Sigmoid colon (tissue), 7 donors: ENCODE data around the gene ACR. TPM values are rescaled to one million over a fixed set of nuclear protein-coding genes. Genes with fewer than 3 reads are reported as not detected.

Experiments used
- DNase-seq: peaks from one replicate; pipeline ENCODE4 v3.0.0-alpha.2; 2019
- H3K27ac ChIP-seq, 4 donors: fragments of 200-600 bp; sonication (generic); one replicate each; pipeline ENCODE4 v1.5.1; 2016 to 2019; ENCODE audit warnings: mild to moderate bottlenecking in 1 of 4
- H3K27me3 ChIP-seq, 3 donors: fragments of 200-600 bp; sonication (generic); one replicate each; pipeline ENCODE4 v1.5.1; 2019; ENCODE audit warnings: mild to moderate bottlenecking in 1 of 3
- H3K36me3 ChIP-seq, 4 donors: fragments of 200-600 bp; sonication (generic); one replicate each; pipeline ENCODE4 v1.5.1; 2016 to 2019
- H3K4me1 ChIP-seq, 4 donors: fragments of 200-600 bp; sonication (generic); one replicate each; pipeline ENCODE4 v1.5.1; 2017 to 2019
- H3K4me3 ChIP-seq, 4 donors: fragments of 200-600 bp; sonication (generic); one replicate each; pipeline ENCODE4 v1.5.1; 2017 to 2019; ENCODE audit warnings: mild to moderate bottlenecking in 2 of 4, moderate library complexity in 1 of 4
- H3K9me3 ChIP-seq, 4 donors: fragments of 200-600 bp in 3 of 4; sonication (generic) in 3 of 4; one replicate each; pipeline versions ENCODE4 v1.5.1 to v1.6.1; 2013 to 2019
- EP300 ChIP-seq, 4 donors: sonication (generic); formaldehyde crosslinking; IDR thresholded peaks; one replicate each; pipeline ENCODE4 v1.6.1; 2017; ENCODE audit warnings: antibody characterized with exemption in 4 of 4
- POLR2A ChIP-seq, 2 donors: fragments of 450-650 bp; IDR thresholded peaks; one replicate each; pipeline ENCODE4 v1.6.1; 2016; ENCODE audit warnings: antibody characterized with exemption in 2 of 2, mild to moderate bottlenecking in 2 of 2, moderate library complexity in 2 of 2
- POLR2AphosphoS5 ChIP-seq, 4 donors: sonication (generic); formaldehyde crosslinking; IDR thresholded peaks; one replicate each; pipeline ENCODE4 v1.6.1; 2017; ENCODE audit warnings: antibody characterized with exemption in 4 of 4
- WGBS, 2 donors: extraction: QIAGEN DNeasy Blood & Tissue Kit; methylation state at CpG; one replicate each; pipeline ENCODE4 v1.1.7; 2013; 5-methylcytosine and 5-hydroxymethylcytosine counted together
- intact Hi-C: fragments of 100-400 bp; cut with DNase I; formaldehyde crosslinking; loops from one replicate; pipeline ENCODE4 v1.15.1; 2023
- polyA plus RNA-seq, 3 donors: library from polyadenylated mRNA; stranded (reverse); fragments of 200-250 nt; gene quantifications; one replicate each; pipeline ENCODE4 v1.2.3, GENCODE V29; 2013
- total RNA-seq, 4 donors: library from RNA; depleted of rRNA; stranded (reverse); fragments of >200 nt; gene quantifications; one replicate each; pipeline ENCODE4 v1.1.0, GENCODE V29; 2016
- TF ChIP-seq, protein P1 (sequence below), 4 experiments: fragments of 450-650 bp in 3 of 4; fragments of 200-600 bp in 1 of 4; IDR thresholded peaks; one replicate each; pipeline ENCODE4 v1.5.1; 2016 to 2019; ENCODE audit warnings: antibody characterized with exemption in 4 of 4, mild to moderate bottlenecking in 3 of 4, moderate library complexity in 2 of 4
- donor health status: healthy with polysubstance abuse.
- donor health status: Bipolar disorder and iron deficiency.
- donor health status: healthy.

Gene ACR
- total and polyA plus RNA-seq, 7 donors, result 0.06 to 0.68 TPM; not detected in 5

GRCh38 chr22:50713571-50714056 lies 24.4 kb upstream of the ACR start:
- WGBS, 2 donors, result 31 to 71% methylated on average over 5 of the region's 5 CpGs
- Histone ChIP-seq H3K36me3 (peaks cover 0 to 3% (median 0%) of the 10 kb centered on the region in 4 donors), H3K4me1 (peaks cover 0 to 4% (median 0%) of the 10 kb centered on the region in 4 donors), H3K4me3 (no peak overlapping the region), H3K27ac (peak overlapping the region in 1 of 4 donors; percentile 19), H3K9me3 (no peaks in the 10 kb centered on the region), H3K27me3 (no peaks in the 10 kb centered on the region)
- intact Hi-C loops, result no loop called here
- TF ChIP-seq EP300 (IDR thresholded peaks at IDR 0.05) (peak in 1 of 4 donors; percentile 69), POLR2A (IDR thresholded peaks at IDR 0.05) (no peak), POLR2AphosphoS5 (IDR thresholded peaks at IDR 0.05) (peak in 2 of 4 donors; percentile 28 to 60)
- DNase-seq, result peak; percentile 62

DNA sequence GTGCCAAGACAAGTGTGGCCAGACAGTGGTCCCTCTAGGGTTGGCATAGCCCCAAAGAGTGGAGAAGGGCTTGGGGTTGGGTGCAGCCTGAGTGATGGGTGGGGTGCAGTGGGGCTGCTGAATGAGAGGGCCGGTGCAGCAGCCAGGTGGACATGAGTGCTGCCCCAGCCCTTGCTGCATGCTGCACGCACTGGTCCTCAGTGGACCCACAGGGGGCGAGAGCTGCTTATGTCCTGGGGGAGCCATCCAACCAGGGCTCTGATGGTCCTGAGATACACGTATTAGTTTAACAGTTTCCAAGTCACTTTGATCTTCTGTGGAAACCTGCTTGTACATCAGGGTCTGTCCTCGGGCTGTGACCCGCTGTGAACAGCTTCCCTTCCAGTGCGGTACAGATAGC lies 23.9 kb upstream of the ACR start:
- H3K4me1 ChIP-seq, result peaks cover 0 to 4% (median 0%) of the 10 kb centered on the region in 4 donors
- H3K27ac ChIP-seq, result no peak overlapping the region
- DNase-seq, result no peak
- no peaks in the 10 kb centered on the region for H3K9me3 ChIP-seq
- TF ChIP-seq EP300 (IDR thresholded peaks at IDR 0.05), result no peak
- TF ChIP-seq, protein P1, sequence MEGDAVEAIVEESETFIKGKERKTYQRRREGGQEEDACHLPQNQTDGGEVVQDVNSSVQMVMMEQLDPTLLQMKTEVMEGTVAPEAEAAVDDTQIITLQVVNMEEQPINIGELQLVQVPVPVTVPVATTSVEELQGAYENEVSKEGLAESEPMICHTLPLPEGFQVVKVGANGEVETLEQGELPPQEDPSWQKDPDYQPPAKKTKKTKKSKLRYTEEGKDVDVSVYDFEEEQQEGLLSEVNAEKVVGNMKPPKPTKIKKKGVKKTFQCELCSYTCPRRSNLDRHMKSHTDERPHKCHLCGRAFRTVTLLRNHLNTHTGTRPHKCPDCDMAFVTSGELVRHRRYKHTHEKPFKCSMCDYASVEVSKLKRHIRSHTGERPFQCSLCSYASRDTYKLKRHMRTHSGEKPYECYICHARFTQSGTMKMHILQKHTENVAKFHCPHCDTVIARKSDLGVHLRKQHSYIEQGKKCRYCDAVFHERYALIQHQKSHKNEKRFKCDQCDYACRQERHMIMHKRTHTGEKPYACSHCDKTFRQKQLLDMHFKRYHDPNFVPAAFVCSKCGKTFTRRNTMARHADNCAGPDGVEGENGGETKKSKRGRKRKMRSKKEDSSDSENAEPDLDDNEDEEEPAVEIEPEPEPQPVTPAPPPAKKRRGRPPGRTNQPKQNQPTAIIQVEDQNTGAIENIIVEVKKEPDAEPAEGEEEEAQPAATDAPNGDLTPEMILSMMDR (IDR thresholded peaks at IDR 0.05), result no peak
- TF ChIP-seq POLR2A (IDR thresholded peaks at IDR 0.05), result no peak
- no peak for TF ChIP-seq POLR2AphosphoS5 (IDR thresholded peaks at IDR 0.05)
- H3K27me3 ChIP-seq, result no peaks in the 10 kb centered on the region
- no peaks in the 10 kb centered on the region for H3K36me3 ChIP-seq
- 91 to 94% methylated on average over 7 of the region's 7 CpGs for WGBS, 2 donors
- intact Hi-C loops, result no loop called here
- H3K4me3 ChIP-seq, result no peak overlapping the region

- H3K27me3 ChIP-seq, result peaks cover 1 to 5% (median 4%) of the 10 kb centered on the region in 3 donors
- no peak overlapping the region for H3K27ac ChIP-seq
- intact Hi-C loops, result no loop called here
- H3K9me3 ChIP-seq, result no peaks in the 10 kb centered on the region
- 92 to 94% methylated on average over 22 of the region's 22 CpGs for WGBS, 2 donors
- no peak for TF ChIP-seq POLR2AphosphoS5 (IDR thresholded peaks at IDR 0.05)
- TF ChIP-seq EP300 (IDR thresholded peaks at IDR 0.05), result no peak
- TF ChIP-seq, protein P1 (IDR thresholded peaks at IDR 0.05), result no peak
- TF ChIP-seq POLR2A (IDR thresholded peaks at IDR 0.05), result no peak
- H3K4me3 ChIP-seq, result no peak overlapping the region
- peaks cover 0 to 4% (median 0%) of the 10 kb centered on the region in 4 donors for H3K4me1 ChIP-seq
- H3K36me3 ChIP-seq, result no peaks in the 10 kb centered on the region
- DNase-seq, result no peak
Measured at GRCh38 chr22:50714631-50715179, 23.3 kb upstream of the ACR start.

DNA sequence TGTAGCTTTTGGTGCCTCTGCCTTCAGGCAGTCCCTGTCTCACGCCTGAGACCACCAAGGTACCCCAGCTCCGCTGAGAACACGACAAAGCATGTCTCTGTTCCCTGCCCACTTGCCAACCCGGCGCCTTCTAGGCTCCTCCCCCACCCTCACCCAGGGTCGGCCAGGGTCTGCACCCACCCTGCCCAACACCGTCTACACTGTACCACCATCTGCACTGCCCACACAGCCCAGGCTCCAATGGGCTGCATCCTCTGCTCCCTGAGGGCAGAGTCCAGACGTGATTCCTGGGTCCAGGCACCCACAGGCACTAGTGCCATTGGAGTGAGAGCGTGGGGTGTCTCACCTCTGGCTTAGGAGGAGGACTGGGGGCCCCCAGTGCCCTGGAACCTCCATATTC lies 22.8 kb upstream of the ACR start:
- H3K27ac ChIP-seq, result no peak overlapping the region
- no peak overlapping the region for H3K4me3 ChIP-seq
- DNase-seq, result no peak
- intact Hi-C loops, result no loop called here
- peaks cover 0 to 5% (median 3%) of the 10 kb centered on the region in 4 donors for H3K4me1 ChIP-seq
- H3K9me3 ChIP-seq, result no peaks in the 10 kb centered on the region
- no peak for TF ChIP-seq POLR2AphosphoS5 (IDR thresholded peaks at IDR 0.05)
- TF ChIP-seq, protein P1 (IDR thresholded peaks at IDR 0.05), result no peak
- TF ChIP-seq EP300 (IDR thresholded peaks at IDR 0.05), result no peak
- no peak for TF ChIP-seq POLR2A (IDR thresholded peaks at IDR 0.05)
- peaks cover 7 to 10% (median 10%) of the 10 kb centered on the region in 3 donors for H3K27me3 ChIP-seq
- WGBS, 2 donors, result 87 to 88% methylated on average over 9 of the region's 9 CpGs
- H3K36me3 ChIP-seq, result no peaks in the 10 kb centered on the region

DNA sequence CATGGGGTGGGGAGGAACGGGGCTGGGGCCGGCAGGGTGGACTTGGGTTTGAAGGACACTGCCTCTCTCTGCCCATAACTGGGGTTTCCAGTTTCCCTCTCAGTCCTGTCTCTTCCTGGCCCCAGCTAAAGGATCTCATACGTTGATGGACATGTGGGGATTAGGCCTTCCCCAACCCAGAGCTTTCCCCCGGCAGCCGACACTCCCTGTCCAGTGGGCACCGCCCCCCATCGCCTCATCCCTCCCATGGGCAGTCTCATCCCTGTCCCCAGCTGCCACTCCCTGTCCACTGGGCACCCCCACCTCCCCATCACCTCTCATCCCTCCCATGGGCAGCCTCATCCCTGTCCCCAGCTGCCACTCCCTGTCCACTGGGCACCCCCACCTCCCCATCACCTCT lies 22.2 kb upstream of the ACR start:
- TF ChIP-seq, protein P1 (IDR thresholded peaks at IDR 0.05), result no peak
- TF ChIP-seq POLR2A (IDR thresholded peaks at IDR 0.05) (no peak), EP300 (IDR thresholded peaks at IDR 0.05) (no peak), POLR2AphosphoS5 (IDR thresholded peaks at IDR 0.05) (no peak)
- DNase-seq, result no peak
- no peak overlapping the region for H3K4me3 ChIP-seq
- H3K36me3 ChIP-seq, result no peaks in the 10 kb centered on the region
- 91% methylated on average over 7 of the region's 7 CpGs for WGBS, 2 donors
- H3K27me3 ChIP-seq, result peaks cover 7 to 15% (median 15%) of the 10 kb centered on the region in 3 donors
- intact Hi-C loops, result no loop called here
- no peaks in the 10 kb centered on the region for H3K9me3 ChIP-seq
- no peak overlapping the region for H3K27ac ChIP-seq
- H3K4me1 ChIP-seq, result peaks cover 0 to 8% (median 6%) of the 10 kb centered on the region in 4 donors
